Activated T-helper 1 cell treated with anti-CD3 and anti-CD28 coated beads, Interleukin-12 subunit alpha, Interleukin-12 subunit beta, Interleukin-2, Interleukin-4 antibody, amounts not matched to agents 30 ng/mL and 10 ng/mL and 1 ng/mL, durations not matched to agents 14 hours and 24 hours and 36 hours (primary cell): ENCODE measurements around the gene GYPB. TPM values are rescaled to one million over a fixed set of nuclear protein-coding genes. Genes with fewer than 3 reads are reported as not detected.
"Not testable (repeated sequence)": the region's sequence is repeated elsewhere in the genome, so short reads cannot be mapped to it uniquely, and the experiment has no call there.

ENCODE experiments used
- DNase-seq: peaks from one replicate; pipeline ENCODE4 v3.0.0; 2021; ENCODE audit warnings: low spot score
- H3K27ac Mint-ChIP-seq: one replicate; pipeline ENCODE4 v1.8.0; 2021; ENCODE audit warnings: mild to moderate bottlenecking, mixed read lengths
- H3K27me3 Mint-ChIP-seq: one replicate; pipeline ENCODE4 v1.8.0; 2022; ENCODE audit warnings: mild to moderate bottlenecking, moderate library complexity, mixed read lengths; ENCODE audit not compliant: insufficient read depth
- H3K36me3 Mint-ChIP-seq: one replicate; pipeline ENCODE4 v1.8.0; 2021; ENCODE audit warnings: low read depth, mixed read lengths
- H3K4me1 Mint-ChIP-seq: one replicate; pipeline ENCODE4 v1.8.0; 2021; ENCODE audit warnings: low read depth, mixed read lengths
- H3K4me3 Mint-ChIP-seq: one replicate; pipeline ENCODE4 v1.8.0; 2021; ENCODE audit warnings: mild to moderate bottlenecking, moderate library complexity, mixed read lengths
- H3K9me3 Mint-ChIP-seq: one replicate; pipeline ENCODE4 v1.8.0; 2021; ENCODE audit warnings: mixed read lengths
- intact Hi-C: fragments of 100-400 bp; cut with micrococcal nuclease; formaldehyde crosslinking; loops from one replicate; pipeline ENCODE4 v1.15.1; 2024
- total RNA-seq: library from RNA; stranded (reverse); gene quantifications from 2 replicates; pipeline ENCODE4 v1.2.3, GENCODE V29; 2022

GYPB gene
- total RNA-seq, 1 donor from 2014 or later, result not detected

GRCh38 chr4:143951458-143951972, 67.7 kb downstream of the GYPB start:
- DNase-seq, H3K36me3 Mint-ChIP-seq, H3K27me3 Mint-ChIP-seq, H3K4me3 Mint-ChIP-seq, H3K27ac Mint-ChIP-seq, intact Hi-C loops, H3K4me1 Mint-ChIP-seq: not testable (repeated sequence)
- H3K9me3 Mint-ChIP-seq, result peaks cover 11% of the 10 kb centered on the region

DNA sequence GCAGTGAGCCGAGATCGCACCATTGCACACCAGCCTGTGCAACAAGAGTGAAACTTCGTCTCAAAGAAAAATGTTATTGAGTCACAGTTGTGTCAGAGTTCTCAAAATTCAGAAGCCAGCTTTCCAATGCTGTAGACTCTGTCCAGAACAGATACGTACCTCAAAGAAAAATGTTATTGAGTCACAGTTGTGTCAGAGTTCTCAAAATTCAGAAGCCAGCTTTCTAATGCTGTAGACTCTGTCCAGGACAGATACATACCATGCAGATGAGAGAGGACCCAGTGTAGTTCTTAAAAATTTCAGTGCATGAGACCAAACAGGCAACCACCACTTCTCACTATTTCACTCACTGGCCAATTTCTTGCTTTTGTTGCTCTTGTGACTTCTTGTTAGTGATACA, 68.2 kb downstream of the GYPB start:
- peaks cover 11% of the 10 kb centered on the region for H3K9me3 Mint-ChIP-seq
- H3K36me3 Mint-ChIP-seq, H3K27me3 Mint-ChIP-seq, H3K27ac Mint-ChIP-seq, H3K4me3 Mint-ChIP-seq, intact Hi-C loops, DNase-seq, H3K4me1 Mint-ChIP-seq: not testable (repeated sequence)

DNA sequence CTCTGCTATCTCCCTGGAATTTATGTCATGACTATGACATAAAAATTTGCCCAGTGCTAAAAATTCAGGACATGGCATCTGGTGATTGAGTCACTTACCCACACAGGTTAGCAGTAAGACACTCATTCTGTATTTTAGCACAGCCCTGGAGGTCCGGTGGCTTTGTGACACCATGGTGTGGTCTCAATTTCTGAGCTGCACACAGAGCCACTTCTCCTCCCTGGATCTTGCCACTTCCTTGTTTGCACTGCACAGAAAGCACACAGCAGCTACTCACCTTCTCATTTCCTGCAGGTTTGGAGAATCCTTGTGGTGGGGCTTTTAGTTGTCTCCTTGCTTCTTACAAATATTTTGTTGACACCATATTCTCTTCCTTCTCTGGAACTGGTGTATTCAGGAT, 69.0 kb downstream of the GYPB start:
- H3K4me3 Mint-ChIP-seq, H3K27ac Mint-ChIP-seq, H3K36me3 Mint-ChIP-seq, H3K4me1 Mint-ChIP-seq, intact Hi-C loops, H3K27me3 Mint-ChIP-seq, DNase-seq: not testable (repeated sequence)
- H3K9me3 Mint-ChIP-seq, result peaks cover 11% of the 10 kb centered on the region

GRCh38 chr4:143947493-143947892, 71.7 kb downstream of the GYPB start:
- intact Hi-C loops, H3K9me3 Mint-ChIP-seq, DNase-seq, H3K27ac Mint-ChIP-seq, H3K4me1 Mint-ChIP-seq, H3K36me3 Mint-ChIP-seq, H3K27me3 Mint-ChIP-seq, H3K4me3 Mint-ChIP-seq: not testable (repeated sequence)

Other genes starting within 250 kb of the GYPB start
- gene GYPE, start 113.8 kb downstream of the GYPB start, total RNA-seq, result 0.16 TPM in 1 of 2 replicates, not detected in the other
- gene GYPA, start 121.3 kb upstream of the GYPB start, total RNA-seq, result not detected in 2 replicates